K562 (cell line): ENCODE measurements around the gene BBC3. TPM values are rescaled to one million over a fixed set of nuclear protein-coding genes. Genes with fewer than 3 reads are reported as not detected.

Experiments used
- ARNT ChIP-seq, 2 experiments: fragments of 450-650 bp; IDR thresholded peaks; 2 replicates each; pipeline ENCODE4 v1.6.1; 2016; ENCODE audit warnings: mild to moderate bottlenecking in 1 of 2
- EHMT2 ChIP-seq: fragments of 450-650 bp; IDR thresholded peaks from 2 replicates; pipeline ENCODE4 v1.6.1; 2018; ENCODE audit warnings: antibody characterized with exemption
- FOXK1 ChIP-seq: sonication (generic); formaldehyde crosslinking; IDR thresholded peaks from 2 replicates; pipeline ENCODE4 v1.8.0; 2022; ENCODE audit warnings: missing genetic modification reagents, mild to moderate bottlenecking, borderline replicate concordance
- SIN3A ChIP-seq, 2 experiments: fragments of 150-350 bp in 1 of 2; IDR thresholded peaks; 2 replicates each; pipeline ENCODE4 v1.6.1; 2011 to 2016; ENCODE audit warnings: borderline replicate concordance in 2 of 2, low read depth in 2 of 2, low read length in 2 of 2, mild to moderate bottlenecking in 2 of 2, moderate library complexity in 2 of 2; ENCODE audit not compliant: control insufficient read depth in 1 of 2
- TCF3 ChIP-seq: sonication (generic); formaldehyde crosslinking; IDR thresholded peaks from 2 replicates; pipeline ENCODE4 v1.4.0; 2020; ENCODE audit warnings: mild to moderate bottlenecking, missing genetic modification reagents
- ZSCAN32 ChIP-seq: fragments of 450-650 bp; formaldehyde crosslinking; IDR thresholded peaks from 2 replicates; pipeline ENCODE4 v1.4.0; 2020; ENCODE audit warnings: mild to moderate bottlenecking, moderate library complexity
- polyA plus RNA-seq, 8 experiments: library from polyadenylated mRNA; depleted of rRNA in 4 of 8; stranded (reverse) in 5 of 8; unstranded in 3 of 8; fragments of >200 nt; fragmentation: Nextera tagmentation in 2 of 8; fragmentation: Illumina TruSeq in 1 of 8; extraction: Ambion mirVana in 2 of 8; extraction: Trizol in 1 of 8; gene quantifications; 2 replicates each; pipeline versions ENCODE4 v1.2.1 to v1.2.3, GENCODE V29; 2011 to 2014; ENCODE audit warnings: inconsistent platforms in 1 of 8, missing spikeins in 1 of 8
- total RNA-seq, 7 experiments: library from RNA; depleted of rRNA in 6 of 7; stranded (reverse); fragments of >200 nt in 6 of 7; fragmentation: Illumina TruSeq in 2 of 7; extraction: Trizol in 2 of 7; gene quantifications; 2 replicates each; pipeline versions ENCODE4 v1.2.1 to v1.2.3, GENCODE V29; 2011 to 2021; ENCODE audit warnings: low replicate concordance in 1 of 7
- TF ChIP-seq, protein P1 (sequence below): fragments of 450-650 bp; formaldehyde crosslinking; conservative IDR thresholded peaks from 2 replicates; pipeline ENCODE4 v1.4.0; 2022; ENCODE audit warnings: mild to moderate bottlenecking, missing genetic modification characterization
- TF ChIP-seq, protein P2 (sequence below), 2 experiments: fragments of 450-650 bp in 1 of 2; sonication (generic) in 1 of 2; formaldehyde crosslinking in 1 of 2; IDR thresholded peaks; 2 replicates each; pipeline versions ENCODE4 v1.7.1 to v1.9.0; 2016 to 2022; ENCODE audit warnings: inconsistent platforms in 1 of 2, mild to moderate bottlenecking in 1 of 2, missing genetic modification reagents in 1 of 2

BBC3 gene
- total and polyA plus RNA-seq, 9 of the 15 experiments (the other 6 are each of a cell fraction or from before 2014, with no cell fraction given), result 0.15 to 30.7 (median 4.8) TPM

DNA sequence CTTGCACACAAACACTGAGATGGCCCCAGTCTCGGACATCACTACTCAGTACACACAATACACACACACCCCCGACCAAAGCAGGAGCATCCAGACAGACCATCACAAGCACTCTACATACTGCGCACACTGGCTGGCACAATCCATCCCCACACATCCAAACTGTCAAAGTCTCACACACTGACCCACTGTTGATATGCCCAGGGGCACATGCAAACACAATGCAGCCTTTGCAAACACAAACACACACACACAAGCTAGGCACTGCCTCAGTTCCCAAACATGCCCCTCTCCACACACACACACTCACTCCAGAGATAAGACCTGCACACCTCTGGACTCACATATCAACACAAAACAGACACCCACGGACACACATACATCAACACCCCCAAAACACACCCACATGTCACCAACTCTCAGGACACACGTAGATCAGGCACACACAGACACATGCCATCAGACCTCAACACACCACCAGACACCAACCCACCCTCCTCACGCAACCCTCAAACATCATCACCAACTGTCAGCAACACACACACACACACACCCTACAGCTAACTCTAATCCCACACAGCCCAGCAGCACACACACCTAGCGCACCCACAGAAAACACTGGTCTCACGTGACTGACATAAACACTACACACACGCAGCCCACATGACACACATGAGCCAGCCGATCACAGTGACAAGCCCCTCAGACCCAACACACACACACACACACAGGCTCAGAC is 1.9 kb downstream of the BBC3 start (continued):
- TF ChIP-seq SIN3A (IDR thresholded peaks at IDR 0.05; ENCODE audit: borderline replicate concordance in 2 of 2, control insufficient read depth in 1 of 2, low read depth in 2 of 2, low read length in 2 of 2) (peak in 1 of 2 experiments; percentile 27; a peak in 1 of 4 replicates), TCF3 (peak; percentile 49), EHMT2 (peak; percentile 65; the same call in 1 of the 2 replicates), ZSCAN32 (CRISPR knock-in tag) (no peak), FOXK1 (0 out of 2 replicates have a peak, but pooled peaks have one; percentile 48), ARNT (IDR thresholded peaks at IDR 0.05) (peak; percentile 31 to 51; a peak in 1 of 4 replicates)
- TF ChIP-seq, protein P1, sequence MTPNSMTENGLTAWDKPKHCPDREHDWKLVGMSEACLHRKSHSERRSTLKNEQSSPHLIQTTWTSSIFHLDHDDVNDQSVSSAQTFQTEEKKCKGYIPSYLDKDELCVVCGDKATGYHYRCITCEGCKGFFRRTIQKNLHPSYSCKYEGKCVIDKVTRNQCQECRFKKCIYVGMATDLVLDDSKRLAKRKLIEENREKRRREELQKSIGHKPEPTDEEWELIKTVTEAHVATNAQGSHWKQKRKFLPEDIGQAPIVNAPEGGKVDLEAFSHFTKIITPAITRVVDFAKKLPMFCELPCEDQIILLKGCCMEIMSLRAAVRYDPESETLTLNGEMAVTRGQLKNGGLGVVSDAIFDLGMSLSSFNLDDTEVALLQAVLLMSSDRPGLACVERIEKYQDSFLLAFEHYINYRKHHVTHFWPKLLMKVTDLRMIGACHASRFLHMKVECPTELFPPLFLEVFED (CRISPR knock-in tag), result peak; percentile 78
- TF ChIP-seq, protein P2, sequence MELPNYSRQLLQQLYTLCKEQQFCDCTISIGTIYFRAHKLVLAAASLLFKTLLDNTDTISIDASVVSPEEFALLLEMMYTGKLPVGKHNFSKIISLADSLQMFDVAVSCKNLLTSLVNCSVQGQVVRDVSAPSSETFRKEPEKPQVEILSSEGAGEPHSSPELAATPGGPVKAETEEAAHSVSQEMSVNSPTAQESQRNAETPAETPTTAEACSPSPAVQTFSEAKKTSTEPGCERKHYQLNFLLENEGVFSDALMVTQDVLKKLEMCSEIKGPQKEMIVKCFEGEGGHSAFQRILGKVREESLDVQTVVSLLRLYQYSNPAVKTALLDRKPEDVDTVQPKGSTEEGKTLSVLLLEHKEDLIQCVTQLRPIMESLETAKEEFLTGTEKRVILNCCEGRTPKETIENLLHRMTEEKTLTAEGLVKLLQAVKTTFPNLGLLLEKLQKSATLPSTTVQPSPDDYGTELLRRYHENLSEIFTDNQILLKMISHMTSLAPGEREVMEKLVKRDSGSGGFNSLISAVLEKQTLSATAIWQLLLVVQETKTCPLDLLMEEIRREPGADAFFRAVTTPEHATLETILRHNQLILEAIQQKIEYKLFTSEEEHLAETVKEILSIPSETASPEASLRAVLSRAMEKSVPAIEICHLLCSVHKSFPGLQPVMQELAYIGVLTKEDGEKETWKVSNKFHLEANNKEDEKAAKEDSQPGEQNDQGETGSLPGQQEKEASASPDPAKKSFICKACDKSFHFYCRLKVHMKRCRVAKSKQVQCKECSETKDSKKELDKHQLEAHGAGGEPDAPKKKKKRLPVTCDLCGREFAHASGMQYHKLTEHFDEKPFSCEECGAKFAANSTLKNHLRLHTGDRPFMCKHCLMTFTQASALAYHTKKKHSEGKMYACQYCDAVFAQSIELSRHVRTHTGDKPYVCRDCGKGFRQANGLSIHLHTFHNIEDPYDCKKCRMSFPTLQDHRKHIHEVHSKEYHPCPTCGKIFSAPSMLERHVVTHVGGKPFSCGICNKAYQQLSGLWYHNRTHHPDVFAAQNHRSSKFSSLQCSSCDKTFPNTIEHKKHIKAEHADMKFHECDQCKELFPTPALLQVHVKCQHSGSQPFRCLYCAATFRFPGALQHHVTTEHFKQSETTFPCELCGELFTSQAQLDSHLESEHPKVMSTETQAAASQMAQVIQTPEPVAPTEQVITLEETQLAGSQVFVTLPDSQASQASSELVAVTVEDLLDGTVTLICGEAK (IDR thresholded peaks at IDR 0.05), result 0 out of 2 replicates have a peak, but pooled peaks have one; percentile 12
- TF ChIP-seq, protein P2 (CRISPR knock-in tag; IDR thresholded peaks at IDR 0.05), result no peak
